ENCODE measurements around the gene APBB1IP.

- TF ChIP-seq CTCF (IDR thresholded peaks at IDR 0.05) (no peak), POLR2A (IDR thresholded peaks at IDR 0.05) (no peak)
These were observed 39.9 kb downstream of the APBB1IP start for GRCh38 chr10:26478061-26478460.

Data from uterus (tissue), 2 donors.